Measurements from ENCODE around the gene KCNJ15.

The KCNJ15 gene

DNA sequence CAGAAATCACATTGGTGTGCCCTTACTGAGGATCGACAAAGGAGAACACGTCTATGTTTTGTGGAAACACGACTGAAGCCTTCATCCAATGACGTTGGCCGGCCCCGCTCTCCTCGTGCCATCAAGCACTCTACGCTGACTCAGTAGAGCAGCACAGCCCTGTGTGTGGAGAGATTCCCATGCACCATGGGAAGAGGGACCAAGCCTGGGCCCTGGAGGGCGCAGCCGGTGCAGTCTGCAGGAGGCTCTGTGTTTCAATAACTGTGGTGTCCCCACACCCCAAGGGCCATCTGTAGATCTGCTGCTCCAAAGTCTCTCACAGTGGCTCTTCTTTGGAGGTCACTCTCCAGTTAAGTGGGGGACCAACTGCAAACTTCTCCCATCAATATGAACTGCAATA is 97.4 kb downstream of the KCNJ15 start:
- Histone ChIP-seq H3K4me1 (ENCODE audit: insufficient read depth, low read length) (peaks cover 3% of the 10 kb centered on the region), H2AFZ (ENCODE audit: low read depth, low read length) (no peak overlapping the region), H3K27me3 (ENCODE audit: insufficient read depth, low read length) (peaks cover 6% of the 10 kb centered on the region), H3K9me3 (ENCODE audit: low read length) (no peaks in the 10 kb centered on the region), H3K36me3 (ENCODE audit: insufficient read depth, low read length) (no peaks in the 10 kb centered on the region), H3K4me3 (ENCODE audit: low read length) (no peak overlapping the region)

GRCh38 chr21:38354746-38355145 is 98.0 kb downstream of the KCNJ15 start:
- Histone ChIP-seq H2AFZ (ENCODE audit: low read depth, low read length) (no peak overlapping the region), H3K4me1 (ENCODE audit: insufficient read depth, low read length) (peaks cover 3% of the 10 kb centered on the region), H3K36me3 (ENCODE audit: insufficient read depth, low read length) (no peaks in the 10 kb centered on the region), H3K27me3 (ENCODE audit: insufficient read depth, low read length) (peaks cover 6% of the 10 kb centered on the region), H3K9me3 (ENCODE audit: low read length) (no peaks in the 10 kb centered on the region), H3K4me3 (ENCODE audit: low read length) (no peak overlapping the region)

GRCh38 chr21:38355353-38355752 is 98.6 kb downstream of the KCNJ15 start:
- Histone ChIP-seq H3K36me3 (ENCODE audit: insufficient read depth, low read length) (no peaks in the 10 kb centered on the region), H3K4me3 (ENCODE audit: low read length) (no peak overlapping the region), H3K4me1 (ENCODE audit: insufficient read depth, low read length) (peaks cover 3% of the 10 kb centered on the region), H3K27me3 (ENCODE audit: insufficient read depth, low read length) (peaks cover 6% of the 10 kb centered on the region), H2AFZ (ENCODE audit: low read depth, low read length) (no peak overlapping the region), H3K9me3 (ENCODE audit: low read length) (no peaks in the 10 kb centered on the region)

GRCh38 chr21:38355992-38356781 is 99.4 kb downstream of the KCNJ15 start:
- no peak overlapping the region for H3K4me3 ChIP-seq (ENCODE audit: low read length)
- no peaks in the 10 kb centered on the region for H3K36me3 ChIP-seq (ENCODE audit: insufficient read depth, low read length)
- no peaks in the 10 kb centered on the region for H3K9me3 ChIP-seq (ENCODE audit: low read length)
- peaks cover 6% of the 10 kb centered on the region for H3K27me3 ChIP-seq (ENCODE audit: insufficient read depth, low read length)
- peaks cover 3% of the 10 kb centered on the region for H3K4me1 ChIP-seq (ENCODE audit: insufficient read depth, low read length)
- H2AFZ ChIP-seq (ENCODE audit: low read depth, low read length), result no peak overlapping the region

Data from neuron (in vitro differentiated cells).